Subcutaneous adipose tissue (tissue), 4 donors: ENCODE measurements around the gene ALOX15B. TPM values are rescaled to one million over a fixed set of nuclear protein-coding genes. Genes with fewer than 3 reads are reported as not detected.

Source experiments
- CTCF ChIP-seq: fragments of 450-650 bp; IDR thresholded peaks from one replicate; pipeline ENCODE4 v1.5.1; 2016; ENCODE audit warnings: low read depth, mild to moderate bottlenecking, control low read depth, antibody characterized with exemption, moderate library complexity
- total RNA-seq, 4 donors: library from RNA; depleted of rRNA; stranded (reverse); fragments of >200 nt; gene quantifications; one replicate each; pipeline ENCODE4 v1.1.0, GENCODE V29; 2016

The ALOX15B gene
- total RNA-seq, 4 donors from 2014 or later, result 4.9 to 36.4 (median 10.9) TPM

DNA sequence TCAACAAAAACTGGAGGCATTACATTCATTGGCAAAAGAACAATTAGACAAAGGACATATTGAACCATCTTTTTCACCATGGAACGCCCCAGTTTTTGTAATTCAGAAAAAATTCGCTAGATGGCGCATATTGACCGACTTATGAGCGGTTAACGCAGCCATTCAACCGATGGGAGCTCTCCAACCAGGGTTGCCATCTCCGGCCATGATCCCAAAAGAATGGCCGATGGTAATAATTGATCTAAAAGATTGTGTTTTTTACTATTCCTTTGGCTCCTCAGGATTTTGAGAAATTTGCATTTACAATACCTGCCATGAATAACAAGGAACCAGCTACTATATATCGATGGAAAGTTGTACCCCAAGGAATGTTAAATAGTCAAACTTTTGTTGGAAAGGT lies 21.4 kb downstream of the ALOX15B start:
- no peak for TF ChIP-seq CTCF

DNA sequence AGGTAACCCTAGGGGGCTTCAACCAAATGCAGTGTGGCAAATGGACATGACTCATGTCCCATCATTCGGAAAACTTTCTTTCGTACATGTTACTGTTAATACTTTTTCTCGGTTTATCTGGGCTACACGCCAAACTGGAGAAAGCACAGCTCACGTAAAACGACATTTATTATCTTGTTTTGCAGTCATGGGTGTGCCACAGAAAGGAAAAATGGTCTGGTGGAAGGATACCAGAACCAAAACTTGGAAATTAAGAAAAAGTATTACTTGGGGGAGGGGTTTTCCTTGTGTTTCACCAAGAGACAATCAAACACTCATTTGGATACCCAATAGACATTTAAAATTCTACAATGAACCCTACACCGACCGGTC lies 23.6 kb downstream of the ALOX15B start:
- no peak for TF ChIP-seq CTCF

GRCh38 chr17:8062807-8063483 lies 24.1 kb downstream of the ALOX15B start:
- TF ChIP-seq CTCF, result no peak

GRCh38 chr17:8063761-8064534 lies 25.1 kb downstream of the ALOX15B start:
- no peak for TF ChIP-seq CTCF

DNA sequence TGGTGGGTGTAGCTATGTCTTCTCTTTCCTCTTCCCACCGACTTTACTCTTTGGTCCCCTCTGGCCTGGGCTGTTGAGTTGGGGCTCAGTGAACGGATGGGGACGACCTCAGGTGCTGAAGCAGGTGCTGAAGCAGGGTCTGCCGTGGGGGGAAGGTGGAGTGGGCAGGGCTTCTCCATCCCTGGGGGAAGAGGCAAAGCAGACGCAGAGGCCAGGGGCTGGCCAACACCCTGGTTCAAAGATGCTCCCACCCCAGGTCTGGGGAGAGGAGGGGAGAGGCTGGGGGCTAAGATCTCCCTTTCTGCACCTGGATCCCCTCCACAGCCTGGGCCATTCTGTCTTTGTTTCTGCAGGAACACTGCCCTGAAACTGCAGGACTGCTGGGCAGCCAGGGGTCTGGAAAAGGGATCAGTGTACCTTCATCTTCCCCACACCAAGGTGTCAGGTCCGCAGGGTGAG lies 25.7 kb downstream of the ALOX15B start:
- no peak for TF ChIP-seq CTCF

GRCh38 chr17:8066841-8067775 lies 28.2 kb downstream of the ALOX15B start:
- no peak for TF ChIP-seq CTCF
